Raji (cell line): ENCODE data around the gene GAREM1.

Experiments
- POLR2A ChIP-seq: IDR thresholded peaks from 2 replicates; pipeline ENCODE4 v1.6.1; 2011; ENCODE audit warnings: low read depth, low read length, control low read depth; ENCODE audit not compliant: insufficient read depth

The GAREM1 gene

DNA sequence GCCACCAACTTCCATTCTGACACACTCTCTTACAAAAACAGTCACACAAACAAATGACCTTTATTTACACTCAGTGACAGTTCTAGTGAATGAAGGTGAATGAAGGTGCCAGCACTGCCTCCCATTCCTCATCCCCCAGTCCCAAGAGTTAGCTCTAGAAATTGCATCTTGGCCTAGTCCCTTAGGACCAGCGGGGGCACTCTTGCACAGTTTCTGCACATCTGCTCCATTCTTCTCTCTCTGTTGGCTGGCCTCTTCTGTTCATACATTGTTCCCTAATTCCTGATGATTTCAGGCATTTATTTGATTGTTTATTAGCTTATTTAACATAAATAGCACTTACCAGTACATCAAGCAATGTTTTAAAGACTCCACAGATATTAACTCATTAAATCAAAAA lies 30.9 kb downstream of the GAREM1 start:
- no peak for TF ChIP-seq POLR2A

DNA sequence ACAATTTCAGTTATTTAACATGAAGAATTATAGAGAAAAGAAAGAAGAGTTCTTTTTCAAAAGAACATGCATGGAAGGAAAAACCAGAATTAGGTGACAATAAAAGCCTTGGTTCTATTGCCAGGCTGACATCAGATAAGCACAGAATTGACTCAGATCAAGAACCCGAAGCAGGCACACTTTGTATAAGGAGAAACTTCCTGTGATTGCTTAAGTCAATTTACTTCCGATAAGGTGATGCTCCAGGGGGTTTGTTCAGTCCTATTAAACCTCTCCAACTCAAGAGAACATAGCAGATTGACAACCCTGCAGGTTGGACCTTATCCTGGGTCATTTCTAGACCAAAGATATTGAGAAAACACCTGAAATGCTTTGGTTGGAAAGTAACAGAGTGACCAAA lies 31.4 kb downstream of the GAREM1 start:
- TF ChIP-seq POLR2A: no peak

DNA sequence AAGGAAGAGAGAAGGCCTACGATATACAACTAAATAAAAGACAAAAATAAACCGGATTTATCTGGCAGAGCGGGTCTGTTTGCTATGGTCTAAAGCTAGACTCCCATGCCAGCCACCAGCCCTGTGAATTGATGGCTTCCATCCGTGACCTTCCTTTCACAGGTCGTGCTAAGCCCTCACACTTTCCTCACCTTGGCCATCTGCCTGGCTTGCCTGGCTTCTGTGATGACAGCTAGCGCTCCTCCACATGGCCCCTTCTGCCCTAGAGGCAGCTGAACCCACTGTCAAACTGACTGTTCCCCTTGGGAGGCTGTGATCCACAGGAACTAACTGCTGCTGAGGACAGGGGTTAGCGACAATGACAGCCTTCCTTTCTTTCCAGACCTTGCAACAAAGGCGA lies 32.5 kb downstream of the GAREM1 start:
- no peak for TF ChIP-seq POLR2A

DNA sequence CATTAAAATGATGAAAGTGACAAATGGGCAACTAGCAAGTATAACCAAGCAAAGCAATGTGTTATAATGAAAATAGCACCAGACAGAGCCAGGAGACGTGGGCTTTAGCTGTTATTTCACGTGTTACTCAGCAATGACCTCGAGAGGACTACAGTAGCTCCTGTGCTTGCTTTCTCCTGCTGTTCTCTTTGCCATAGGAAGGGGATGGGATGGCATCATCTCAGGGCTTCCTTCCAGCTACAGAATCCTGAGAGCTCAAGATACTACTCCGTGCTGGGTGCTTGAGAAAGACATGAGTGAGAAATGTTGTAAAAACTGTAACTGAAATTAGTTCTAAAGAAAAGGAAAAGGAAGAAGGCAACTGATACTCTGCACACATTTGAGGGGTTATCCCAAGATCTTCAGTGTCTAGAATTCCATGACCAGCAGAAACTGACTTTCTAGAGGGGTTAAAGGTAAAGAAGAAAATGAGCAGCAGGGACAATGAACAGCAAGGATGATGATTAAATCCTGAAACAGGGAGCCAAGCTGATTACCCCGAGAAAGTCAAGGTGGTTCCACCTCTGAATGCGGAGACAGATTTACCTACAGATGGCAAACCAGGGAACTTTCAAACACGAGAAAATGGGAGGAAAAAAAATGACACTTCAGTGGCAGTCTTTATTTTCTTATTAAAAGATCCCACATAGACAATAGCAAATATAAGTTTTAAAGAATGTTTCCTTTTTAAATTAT lies 33.4 kb downstream of the GAREM1 start:
- no peak for TF ChIP-seq POLR2A

DNA sequence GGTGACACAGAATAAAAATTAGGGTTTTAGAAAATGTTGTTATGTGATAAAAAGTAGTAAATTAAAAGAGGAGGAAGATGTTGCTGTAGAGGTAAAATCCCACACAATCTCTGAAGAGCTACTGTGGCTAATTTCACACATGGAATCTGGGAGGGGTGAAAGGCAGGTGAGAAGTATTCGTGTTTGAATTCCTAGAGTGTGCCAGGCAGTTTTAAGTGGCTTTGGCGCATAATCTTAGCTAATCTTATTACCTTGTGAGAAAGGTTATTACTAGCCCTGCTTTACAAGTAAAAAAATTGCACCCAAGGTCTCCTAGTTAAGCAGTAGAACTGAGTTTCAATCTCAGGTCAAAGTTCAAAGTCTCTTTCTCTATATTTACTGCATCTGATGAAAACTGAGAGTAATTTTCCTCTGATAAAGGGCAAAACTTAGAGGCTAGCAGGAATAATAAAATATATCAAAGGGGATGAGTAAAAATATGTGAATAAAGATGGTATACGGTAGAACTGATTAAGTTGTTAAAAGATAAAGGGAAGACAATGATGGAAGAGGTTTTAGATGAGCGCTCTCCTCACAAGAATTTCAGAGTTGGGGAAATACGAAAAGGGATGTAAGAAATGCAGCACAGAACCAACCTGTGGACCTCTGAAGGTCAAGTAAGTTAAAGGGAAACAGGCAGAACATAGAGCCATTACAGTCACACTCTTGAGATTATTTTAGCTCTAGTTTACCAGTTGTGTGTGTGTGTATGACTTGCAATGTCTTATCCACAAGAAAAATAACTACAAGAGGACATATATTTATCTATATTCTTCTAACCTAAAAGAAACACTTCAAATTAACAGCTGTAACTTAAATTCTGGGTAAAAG lies 34.8 kb downstream of the GAREM1 start:
- TF ChIP-seq POLR2A: no peak

DNA sequence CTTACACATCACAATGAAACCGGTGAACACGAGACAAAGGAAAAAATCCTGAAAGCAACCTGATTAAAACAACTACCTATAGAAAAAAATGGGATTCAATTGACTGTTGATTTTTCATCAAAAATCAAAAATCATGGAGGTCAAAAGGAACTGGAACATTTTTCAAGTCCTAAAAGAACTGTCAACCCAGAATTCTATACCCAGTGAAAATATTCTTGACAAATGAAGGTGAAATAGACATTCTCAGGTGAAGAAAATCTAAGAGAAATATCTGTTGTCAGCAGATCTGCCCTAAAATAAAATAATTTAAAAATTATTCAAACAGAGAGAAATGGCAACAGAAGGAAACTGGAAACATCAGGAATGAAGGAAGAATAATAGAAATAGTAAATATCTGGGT lies 38.9 kb downstream of the GAREM1 start:
- TF ChIP-seq POLR2A: no peak

DNA sequence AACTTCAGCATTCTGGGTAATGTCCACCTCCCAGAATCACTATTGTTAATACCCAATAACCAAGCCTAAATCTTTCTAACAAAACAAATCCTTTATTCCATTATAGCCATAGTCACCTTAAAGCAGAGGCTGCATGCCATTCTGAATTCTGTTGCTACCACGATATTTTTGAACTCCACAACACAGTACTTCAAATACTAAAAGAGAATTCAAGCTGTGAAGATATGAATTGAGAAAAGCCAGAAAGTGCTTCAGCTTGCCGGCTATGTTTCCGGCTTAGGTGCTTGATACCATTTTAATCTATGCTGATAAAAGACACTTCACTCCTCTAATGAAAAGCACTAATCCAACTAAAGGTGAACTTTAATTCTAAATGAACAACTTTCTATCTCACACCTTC lies 41.3 kb downstream of the GAREM1 start:
- TF ChIP-seq POLR2A: no peak

DNA sequence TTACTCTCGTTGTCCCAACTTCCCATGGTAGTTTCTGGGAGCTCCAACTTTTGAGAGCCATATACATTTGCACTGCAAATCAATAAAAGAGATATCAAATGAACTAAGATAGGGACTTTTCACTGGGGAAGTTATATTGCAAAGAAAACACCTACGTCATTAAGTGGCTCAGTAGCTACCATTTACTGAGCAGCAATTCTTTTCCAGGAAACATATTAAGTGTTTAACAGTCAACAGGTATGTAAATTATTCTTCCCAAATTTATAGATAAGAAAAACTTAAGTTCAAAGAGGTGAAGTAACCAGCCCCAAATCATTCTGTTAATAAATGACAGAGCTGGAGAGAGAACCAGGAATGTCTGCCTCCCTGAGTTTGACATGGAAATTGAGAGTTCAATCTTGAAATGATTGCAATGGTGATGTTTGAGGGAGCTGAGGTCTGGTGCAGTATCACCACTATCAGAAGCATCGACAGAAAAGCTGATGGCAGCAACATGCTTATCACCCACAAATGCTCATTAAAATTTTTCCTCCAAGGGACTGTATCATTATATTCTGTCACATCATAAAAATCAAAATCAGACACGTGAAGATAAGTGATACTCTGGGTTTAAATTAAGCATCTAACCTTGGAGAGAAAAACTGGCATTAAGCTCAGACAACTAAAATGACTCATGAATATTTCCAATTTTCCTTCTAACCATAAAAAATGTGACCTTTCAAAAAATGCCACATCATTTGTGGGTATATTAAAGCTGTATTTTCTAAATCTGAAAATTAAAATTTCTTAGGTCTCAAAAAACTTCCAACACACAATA lies 43.4 kb downstream of the GAREM1 start:
- TF ChIP-seq POLR2A: no peak

DNA sequence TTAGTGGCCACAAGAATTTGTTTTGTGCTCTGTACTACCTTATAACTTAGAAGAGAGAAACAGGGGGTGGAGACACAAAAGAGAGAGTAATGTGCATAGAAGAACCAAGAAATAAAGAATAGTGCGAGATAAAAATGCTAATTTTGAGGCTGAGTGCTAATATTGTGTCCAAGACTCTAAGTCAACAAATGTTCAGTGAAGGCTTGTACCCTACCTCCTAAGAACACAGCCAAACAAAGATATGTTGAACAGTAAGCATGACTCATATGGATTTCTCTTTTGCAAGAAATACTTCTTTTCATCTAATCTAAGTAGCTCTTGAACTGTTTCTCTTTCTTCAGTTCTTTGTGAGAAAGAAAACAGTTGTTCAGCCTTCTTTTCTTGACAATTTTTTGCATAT lies 45.2 kb downstream of the GAREM1 start:
- TF ChIP-seq POLR2A: no peak

DNA sequence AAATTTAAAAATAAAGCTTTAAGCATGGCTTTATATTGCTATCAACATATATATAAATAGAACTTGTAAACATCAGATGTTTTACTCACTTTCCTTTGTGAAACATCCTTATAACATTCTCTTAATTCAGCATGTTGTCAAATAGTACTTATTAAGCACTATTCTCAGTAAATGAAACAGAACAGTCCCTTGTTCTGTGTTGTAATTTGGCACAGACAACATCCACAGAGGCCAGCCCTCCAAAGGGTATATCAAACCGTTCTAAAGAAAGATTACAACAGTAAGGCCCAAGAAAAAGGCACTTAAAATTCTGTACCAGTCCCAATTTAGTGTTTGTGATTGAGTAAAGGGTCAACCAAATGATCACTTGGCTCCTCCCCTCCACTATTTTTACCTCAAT lies 46.0 kb downstream of the GAREM1 start:
- no peak for TF ChIP-seq POLR2A

DNA sequence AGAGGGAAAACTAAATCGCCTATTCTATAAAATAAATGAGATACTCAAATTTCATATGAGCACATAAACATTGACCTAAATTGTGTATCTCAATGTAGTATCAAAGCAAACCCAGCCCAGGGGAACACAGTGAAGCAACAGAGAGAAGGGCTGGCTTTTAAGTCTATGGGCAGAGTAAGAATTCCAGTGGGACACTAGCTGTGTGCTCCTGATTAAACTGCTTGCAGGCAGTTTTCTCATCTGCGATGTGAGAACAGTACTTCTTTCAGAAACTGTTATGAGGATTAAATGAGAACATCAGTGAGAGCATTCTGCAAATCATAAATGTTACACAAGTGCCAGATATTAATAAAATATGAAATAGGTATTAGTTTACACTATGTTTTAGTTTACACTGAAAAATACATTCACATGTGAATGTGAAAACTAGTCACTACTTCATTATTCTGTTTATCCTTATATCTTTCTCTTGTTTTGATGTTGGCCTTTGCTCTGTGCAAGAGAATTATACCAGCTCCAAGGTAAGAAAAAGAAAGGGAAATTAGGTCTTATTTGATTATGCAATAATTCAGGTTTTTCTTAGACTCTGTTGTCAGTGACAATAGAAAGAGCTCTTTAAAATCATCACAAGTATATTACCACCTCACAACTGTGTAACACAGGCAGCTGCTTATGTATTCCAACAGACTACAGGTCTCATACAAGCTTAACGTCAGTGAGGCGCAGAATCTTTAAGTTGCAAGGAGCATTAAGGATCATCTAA lies 47.5 kb downstream of the GAREM1 start:
- no peak for TF ChIP-seq POLR2A

DNA sequence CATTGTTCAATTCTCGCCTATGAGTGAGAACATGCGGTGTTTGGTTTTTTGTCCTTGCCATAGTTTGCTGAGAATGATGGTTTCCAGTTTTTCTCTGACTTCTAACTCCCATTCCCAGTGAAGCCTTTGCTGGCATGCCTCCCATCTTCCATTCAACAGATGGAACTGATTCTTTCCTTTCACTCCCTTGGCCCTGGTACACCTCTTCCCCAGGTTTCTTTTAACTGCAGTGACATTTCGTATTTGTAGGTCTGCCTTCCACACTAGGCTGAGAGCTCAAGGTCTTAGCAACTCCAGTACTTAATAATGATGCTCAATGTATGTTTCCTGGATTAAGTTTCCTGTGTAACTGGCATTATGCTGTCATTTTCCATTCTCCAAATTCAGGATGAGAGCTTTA lies 48.5 kb downstream of the GAREM1 start:
- TF ChIP-seq POLR2A: no peak

DNA sequence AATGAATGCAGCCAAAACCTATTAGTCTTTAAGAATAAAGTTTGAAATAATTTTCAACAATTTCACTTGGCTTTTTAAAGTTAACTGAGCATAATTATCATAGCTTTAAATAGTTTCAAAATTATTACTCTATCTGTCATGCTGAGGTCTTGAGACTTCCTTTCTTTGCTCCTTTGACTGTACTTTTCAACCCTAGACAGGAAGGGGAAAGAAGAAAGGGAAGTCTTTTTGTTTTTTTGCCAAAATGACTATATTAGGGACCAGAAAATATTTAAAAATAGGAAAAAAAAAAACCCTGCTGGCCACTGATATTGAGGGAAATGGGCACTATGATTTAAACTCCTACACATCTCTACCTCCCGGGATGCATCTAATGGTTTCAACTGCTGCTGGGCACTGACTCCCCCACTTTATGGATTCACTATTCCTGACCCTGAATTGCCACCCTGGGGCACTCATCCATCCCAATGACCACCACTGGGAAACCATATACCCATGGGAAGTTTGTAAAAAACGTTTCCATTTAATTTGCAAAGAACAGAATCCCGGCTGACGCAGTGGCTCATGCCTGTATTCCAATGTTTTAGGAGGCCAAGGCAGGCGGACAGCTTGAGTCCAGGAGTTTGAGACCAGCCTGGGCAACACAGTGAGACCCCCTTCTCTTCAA lies 50.5 kb downstream of the GAREM1 start:
- no peak for TF ChIP-seq POLR2A

DNA sequence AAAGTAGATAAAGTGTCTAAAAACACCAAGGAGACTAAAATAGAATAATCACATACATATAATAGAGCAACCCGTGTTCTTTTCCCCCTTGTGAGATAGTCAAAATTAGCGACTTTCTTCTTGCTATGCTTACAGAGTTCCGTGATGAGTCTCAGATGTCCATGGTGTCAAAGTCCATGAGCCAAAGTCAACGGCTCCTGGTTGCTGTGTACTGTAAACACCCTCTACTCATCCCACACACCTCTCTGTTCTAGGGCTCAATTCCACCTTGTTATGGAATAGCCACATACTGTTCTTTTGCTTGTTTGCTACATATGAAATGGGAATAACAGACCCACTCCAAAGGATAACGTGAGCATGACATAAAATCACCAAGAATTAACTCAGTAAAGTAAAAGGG lies 52.5 kb downstream of the GAREM1 start:
- TF ChIP-seq POLR2A: no peak
